Activated T-cell treated with anti-CD3 and anti-CD28 coated beads for 4 hours (primary cell): ENCODE results near the gene SIGLEC7.

ENCODE experiments used
- DNase-seq: peaks from one replicate; pipeline ENCODE4 v3.0.0-alpha.2; 2020

Gene SIGLEC7

GRCh38 chr19:51119611-51120010 lies 22.5 kb upstream of the SIGLEC7 start:
- DNase-seq: no peak

GRCh38 chr19:51120160-51120559 lies 21.9 kb upstream of the SIGLEC7 start:
- DNase-seq: no peak

- no peak for DNase-seq
Observed at GRCh38 chr19:51121257-51121656, 20.8 kb upstream of the SIGLEC7 start.

DNA sequence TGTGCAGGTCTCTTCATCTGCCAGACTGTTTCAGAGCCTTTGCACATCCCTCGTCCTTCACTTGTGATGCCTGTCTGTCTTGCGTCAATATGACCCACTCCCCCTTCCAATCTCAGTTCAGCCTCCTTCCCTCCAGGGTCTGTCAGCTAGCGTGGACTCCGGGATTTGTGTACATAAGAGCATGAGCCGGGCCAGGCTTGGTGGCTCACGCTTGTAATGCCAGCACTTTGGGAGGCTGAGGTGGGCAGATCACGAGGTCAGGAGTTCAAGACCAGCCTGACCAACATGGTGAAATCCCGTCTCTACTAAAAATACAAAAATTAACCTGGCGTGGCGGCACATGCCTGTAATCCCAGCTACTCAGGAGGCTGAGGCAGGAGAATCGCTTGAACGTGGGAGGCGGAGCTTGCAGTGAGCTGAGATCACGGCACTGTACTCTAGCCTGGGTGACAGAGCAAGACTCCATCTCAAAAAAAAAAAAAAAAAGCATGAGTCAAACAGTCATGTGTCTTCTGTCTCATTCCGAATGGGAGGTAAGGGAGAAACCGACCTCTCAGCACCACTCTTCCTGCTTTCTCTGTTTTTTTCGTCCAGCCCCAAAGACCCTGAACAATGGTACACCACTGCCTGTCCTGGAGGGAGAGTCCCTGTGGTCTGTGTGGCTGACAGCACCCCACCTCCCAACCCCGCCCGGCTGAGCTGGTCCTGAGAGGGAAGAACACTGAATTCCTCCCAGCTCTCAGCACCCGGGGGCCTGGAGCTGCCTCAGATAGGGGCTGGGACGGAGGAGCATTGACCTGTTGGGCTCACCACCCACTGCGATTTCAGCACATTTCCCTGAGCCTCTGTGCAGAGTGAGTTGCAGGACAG lies 19.8 kb upstream of the SIGLEC7 start:
- DNase-seq: no peak

GRCh38 chr19:51123381-51123800 lies 18.7 kb upstream of the SIGLEC7 start:
- peak; percentile 29 for DNase-seq

DNA sequence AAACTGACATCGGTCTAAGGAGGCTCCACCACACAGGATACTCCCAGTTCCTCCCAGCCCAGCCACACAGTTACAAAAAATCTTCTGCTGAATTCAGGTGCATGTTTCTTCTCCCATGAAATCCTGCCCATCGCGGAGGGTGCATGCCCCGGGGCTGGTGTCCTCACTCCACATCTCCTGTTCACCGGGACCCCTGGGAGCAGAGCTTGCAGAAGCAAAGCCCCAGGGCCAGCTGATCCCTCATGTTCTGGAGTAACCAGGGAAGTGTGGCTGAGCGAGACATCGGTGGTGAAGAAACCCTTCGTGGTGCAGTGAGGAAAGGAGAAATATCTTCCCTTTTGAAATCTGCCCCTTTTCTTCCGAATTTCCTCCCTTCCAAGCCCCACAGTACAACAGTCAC lies 18.3 kb upstream of the SIGLEC7 start:
- DNase-seq: no peak

DNA sequence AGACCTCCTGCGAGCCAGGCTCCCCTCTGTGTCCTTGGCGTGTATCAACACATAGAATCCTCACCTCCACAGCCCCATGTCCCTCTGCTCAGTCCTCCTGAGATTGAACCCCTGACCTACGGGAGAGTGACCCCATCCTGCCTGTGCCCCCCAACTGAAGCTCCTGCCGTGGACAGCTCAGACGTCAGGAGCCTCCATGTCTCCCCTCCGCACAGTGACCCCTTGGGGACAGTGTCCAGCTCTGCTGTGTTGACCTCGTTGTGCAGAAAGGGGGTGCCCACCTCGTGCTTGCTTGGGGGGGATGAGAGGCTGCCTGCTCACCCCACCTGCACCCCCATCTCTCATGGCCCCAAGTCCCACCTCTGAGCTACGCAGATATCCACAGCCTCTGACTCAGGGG lies 17.9 kb upstream of the SIGLEC7 start:
- DNase-seq: no peak

DNA sequence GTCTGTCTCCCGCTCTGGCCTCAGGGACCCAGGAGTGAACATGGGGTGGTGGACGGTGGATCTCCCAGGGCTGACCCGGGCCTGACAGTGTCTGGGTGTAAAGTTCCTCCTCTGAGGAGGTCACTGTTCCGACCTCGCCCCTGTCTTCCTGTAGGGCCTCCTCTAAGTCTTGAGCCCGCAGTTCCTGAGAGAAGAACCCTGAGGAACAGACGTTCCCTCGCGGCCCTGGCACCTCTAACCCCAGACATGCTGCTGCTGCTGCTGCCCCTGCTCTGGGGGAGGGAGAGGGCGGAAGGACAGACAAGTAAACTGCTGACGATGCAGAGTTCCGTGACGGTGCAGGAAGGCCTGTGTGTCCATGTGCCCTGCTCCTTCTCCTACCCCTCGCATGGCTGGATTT lies 17.4 kb upstream of the SIGLEC7 start, which contains the start of gene SIGLEC9:
TSS of gene SIGLEC9 (plus strand) at position 178 of the 400 bp plus-strand sequence. CDS start at position 247, 69 bp downstream.
- no peak for DNase-seq

DNA sequence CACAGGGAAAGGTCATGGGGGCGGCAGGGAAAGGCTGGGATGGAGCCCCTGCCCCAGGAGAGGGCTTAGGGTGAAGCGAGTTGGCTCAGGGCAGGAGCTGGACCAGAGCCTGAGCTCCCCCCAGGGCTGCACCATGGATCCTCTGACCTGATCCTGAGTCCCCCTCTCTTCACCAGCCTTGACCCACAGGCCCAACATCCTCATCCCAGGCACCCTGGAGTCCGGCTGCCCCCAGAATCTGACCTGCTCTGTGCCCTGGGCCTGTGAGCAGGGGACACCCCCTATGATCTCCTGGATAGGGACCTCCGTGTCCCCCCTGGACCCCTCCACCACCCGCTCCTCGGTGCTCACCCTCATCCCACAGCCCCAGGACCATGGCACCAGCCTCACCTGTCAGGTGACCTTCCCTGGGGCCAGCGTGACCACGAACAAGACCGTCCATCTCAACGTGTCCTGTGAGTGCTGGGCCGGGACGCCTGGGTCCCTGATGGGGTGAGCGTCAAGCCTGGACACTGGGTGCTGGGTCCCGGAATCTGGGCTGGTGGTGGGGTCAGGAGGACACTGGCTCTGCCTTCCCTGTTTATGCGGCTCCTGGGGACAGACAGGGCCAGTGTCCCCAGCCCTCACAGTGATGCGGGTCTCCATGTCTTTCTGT lies 16.6 kb upstream of the SIGLEC7 start:
- no peak for DNase-seq

- DNase-seq: no peak
Observed at GRCh38 chr19:51127032-51127431, 15.1 kb upstream of the SIGLEC7 start.

DNA sequence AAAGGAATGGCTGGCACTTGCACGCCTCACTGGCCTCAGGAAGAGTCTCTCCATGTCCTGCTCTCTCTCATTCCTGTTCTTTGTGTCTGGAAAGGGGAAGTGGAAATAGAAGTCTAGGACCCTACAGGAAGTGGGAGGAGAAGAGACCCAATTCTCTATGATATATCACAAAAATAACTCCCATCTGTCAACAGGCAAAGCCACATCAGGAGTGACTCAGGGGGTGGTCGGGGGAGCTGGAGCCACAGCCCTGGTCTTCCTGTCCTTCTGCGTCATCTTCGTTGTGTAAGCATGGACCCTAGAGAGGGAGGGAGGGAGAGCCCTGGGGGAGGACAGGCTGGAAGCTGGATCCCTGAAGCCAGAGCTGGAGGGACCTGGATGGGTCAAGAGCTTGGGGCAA lies 14.3 kb upstream of the SIGLEC7 start:
- no peak for DNase-seq

DNA sequence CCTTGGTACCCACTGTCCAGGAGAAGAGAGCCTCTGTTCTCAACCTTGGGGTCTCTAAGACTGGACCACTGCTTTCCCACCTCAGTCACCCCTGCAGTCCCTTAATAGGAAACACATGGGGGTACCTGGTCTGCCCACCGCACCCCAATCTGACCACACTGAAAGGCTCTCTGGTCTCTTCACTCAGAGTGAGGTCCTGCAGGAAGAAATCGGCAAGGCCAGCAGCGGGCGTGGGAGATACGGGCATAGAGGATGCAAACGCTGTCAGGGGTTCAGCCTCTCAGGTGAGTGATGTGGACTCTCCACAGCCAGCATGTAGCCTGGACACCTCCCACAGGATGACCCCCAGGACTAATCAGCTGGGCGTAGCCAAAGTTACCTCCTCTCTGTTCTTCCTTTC lies 13.9 kb upstream of the SIGLEC7 start:
- DNase-seq: no peak

GRCh38 chr19:51129716-51130115 lies 12.4 kb upstream of the SIGLEC7 start:
- DNase-seq: no peak

DNA sequence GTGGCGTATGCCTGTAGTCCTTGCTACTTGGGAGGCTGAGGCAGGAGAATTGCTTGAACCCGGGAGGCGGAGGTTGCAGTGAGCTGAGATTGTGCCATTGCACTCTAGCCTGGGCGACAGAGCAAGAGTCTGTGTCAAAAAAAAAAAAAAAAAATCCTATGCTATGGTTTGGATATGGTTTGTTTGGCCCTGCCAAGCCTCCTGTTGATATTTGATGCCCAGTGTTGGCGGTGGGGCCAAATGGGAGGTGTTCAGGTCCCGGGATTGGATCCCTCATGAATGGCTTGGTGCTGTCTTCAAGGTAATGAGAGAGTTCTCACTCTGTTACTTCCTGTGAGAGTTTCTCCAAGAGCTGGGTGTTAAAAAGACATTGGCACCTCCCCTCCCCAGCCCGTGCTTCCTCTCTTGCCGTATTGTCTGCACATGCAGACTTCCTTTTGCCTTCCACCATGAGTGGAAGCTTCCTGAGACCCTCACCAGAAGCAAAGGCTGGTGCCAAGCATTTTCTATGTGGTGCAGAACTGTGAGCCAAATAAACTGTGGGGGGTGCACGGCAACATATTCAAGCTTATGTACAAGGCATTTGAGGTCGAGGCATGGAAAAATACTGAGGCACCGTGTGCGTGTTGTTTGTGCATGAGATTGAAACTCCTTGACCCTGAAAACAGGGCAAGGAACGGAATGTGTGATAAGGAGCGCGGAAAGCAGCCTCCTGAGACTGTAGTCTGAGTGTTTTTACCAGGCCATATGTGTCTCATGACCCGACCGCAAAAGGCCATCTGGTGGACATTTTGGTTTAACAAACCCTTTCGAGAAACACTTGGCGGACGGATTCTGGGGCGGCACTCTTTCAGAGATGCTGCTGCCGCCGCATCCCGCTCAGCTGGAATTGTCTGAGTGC lies 10.1 kb upstream of the SIGLEC7 start:
- DNase-seq: no peak

DNA sequence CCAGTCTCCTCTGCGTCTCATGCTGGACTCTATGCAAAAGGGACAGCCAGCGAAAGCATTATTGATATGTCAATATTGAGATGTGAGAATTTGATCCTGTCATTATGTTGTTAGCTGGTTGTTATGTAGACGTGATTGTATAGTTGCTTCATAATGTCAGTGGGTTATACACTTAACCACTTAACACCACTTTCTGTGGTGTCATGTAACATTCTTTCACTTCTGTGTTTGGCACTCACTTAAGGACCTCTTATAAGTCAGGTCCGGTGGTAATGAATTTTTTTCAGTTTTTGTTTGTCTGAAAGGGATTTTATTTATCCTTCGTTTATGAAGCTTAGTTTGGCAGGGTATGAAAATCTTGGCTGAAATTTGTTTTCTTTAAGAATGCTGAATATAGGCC lies 7.1 kb upstream of the SIGLEC7 start:
- DNase-seq: no peak

- DNase-seq: no peak
Observed at GRCh38 chr19:51135986-51136762, 5.9 kb upstream of the SIGLEC7 start.

GRCh38 chr19:51136851-51137551 lies 5.1 kb upstream of the SIGLEC7 start:
- DNase-seq: no peak

GRCh38 chr19:51137792-51138425 lies 4.2 kb upstream of the SIGLEC7 start:
- no peak for DNase-seq

- DNase-seq: no peak
Observed at GRCh38 chr19:51138549-51138979, 3.5 kb upstream of the SIGLEC7 start.

- no peak for DNase-seq
Observed at GRCh38 chr19:51139299-51140014, 2.6 kb upstream of the SIGLEC7 start.

- no peak for DNase-seq
Observed at GRCh38 chr19:51140441-51140840, 1.7 kb upstream of the SIGLEC7 start.
